ENCODE results near the gene GCN1. TPM values are rescaled to one million over a fixed set of nuclear protein-coding genes. Genes with fewer than 3 reads are reported as not detected.

Gene GCN1
- total and polyA plus RNA-seq, 7 experiments from 2014 or later = 20.3 to 142 (median 122) TPM

GRCh38 chr12:120092551-120093335, 101.8 kb downstream of the GCN1 start:
- Mint-ChIP-seq H3K9me3 (peaks cover 0 to 2% (median 0%) of the 10 kb centered on the region in 11 donors), H3K4me1 (peaks cover 0 to 10% (median 7%) of the 10 kb centered on the region in 7 donors), H3K36me3 (peaks cover 0 to 9% (median 5%) of the 10 kb centered on the region in 5 donors), H3K27ac (peak overlapping the region in 3 of 9 donors; percentile 17 to 80 (median 70)), H3K27me3 (no peaks in the 10 kb centered on the region), H3K4me3 (no peak overlapping the region)
- no peak overlapping the region for H3K27ac ChIP-seq (ENCODE audit: low read depth, low read length)
- ChIA-PET CTCF (no interaction called here), POLR2A (no interaction called here)
- H3K27me3 ChIP-seq (ENCODE audit: control insufficient read depth in 2 of 2, insufficient read depth in 2 of 2, low read length in 2 of 2) = no peaks in the 10 kb centered on the region
- no peaks in the 10 kb centered on the region for H3K9me3 ChIP-seq (ENCODE audit: control insufficient read depth in 2 of 3, low read length in 3 of 3)
- no peak for DNase-seq
- H3K4me1 ChIP-seq (ENCODE audit: control insufficient read depth in 2 of 2, insufficient read depth in 2 of 2, low read length in 2 of 2) = no peaks in the 10 kb centered on the region
- no peak overlapping the region for H3K4me3 ChIP-seq (ENCODE audit: low read length)
- peaks cover 0 to 72% (median 0%) of the 10 kb centered on the region in 3 experiments for H3K36me3 ChIP-seq (ENCODE audit: control insufficient read depth in 2 of 3, insufficient read depth in 3 of 3, low read length in 3 of 3)
- peak; percentile 26 for ATAC-seq
- intact Hi-C loops (cut with micrococcal nuclease) = no loop called here

DNA sequence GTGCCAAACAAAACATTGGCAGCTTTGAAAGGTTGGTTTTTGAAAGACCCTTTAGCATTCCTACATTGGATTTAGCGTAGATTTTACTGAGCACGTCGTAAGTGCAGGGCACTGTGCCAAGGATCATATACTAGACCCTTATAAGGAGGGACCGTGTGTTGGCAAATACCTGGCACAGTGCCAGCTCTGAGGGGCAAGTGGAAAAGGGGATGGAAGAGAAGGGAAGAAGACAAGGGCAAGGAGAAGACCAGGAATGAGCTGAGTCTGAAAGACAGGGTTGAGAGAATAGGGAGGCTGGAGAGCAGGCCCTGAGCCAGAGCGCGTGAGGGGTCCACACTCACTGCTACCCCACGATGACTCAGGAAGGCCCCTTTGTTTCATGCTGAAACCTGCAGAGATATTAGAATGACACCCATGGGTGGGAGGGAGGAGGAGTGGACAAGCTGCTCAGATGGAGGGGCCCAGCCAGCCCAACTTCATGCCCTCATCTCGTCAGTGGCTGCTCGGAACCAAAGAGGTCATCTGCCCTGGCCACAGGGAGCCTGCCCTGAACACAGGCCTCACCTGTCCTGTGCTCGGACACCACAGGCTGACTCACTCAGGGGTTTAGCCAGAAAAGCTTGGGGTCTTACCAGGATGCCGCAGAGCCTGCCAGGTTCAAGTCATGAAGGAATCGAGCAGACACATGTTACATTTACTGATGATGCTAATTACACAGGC, 103.0 kb downstream of the GCN1 start:
- Histone ChIP-seq H3K27me3 (ENCODE audit: control insufficient read depth in 2 of 2, insufficient read depth in 2 of 2, low read length in 2 of 2) (no peaks in the 10 kb centered on the region), H3K36me3 (ENCODE audit: control insufficient read depth in 2 of 3, insufficient read depth in 3 of 3, low read length in 3 of 3) (peaks cover 0 to 60% (median 0%) of the 10 kb centered on the region in 3 experiments), H3K4me3 (ENCODE audit: low read length) (no peak overlapping the region), H3K27ac (ENCODE audit: low read depth, low read length) (no peak overlapping the region), H3K9me3 (ENCODE audit: control insufficient read depth in 2 of 3, low read length in 3 of 3) (no peaks in the 10 kb centered on the region), H3K4me1 (ENCODE audit: control insufficient read depth in 2 of 2, insufficient read depth in 2 of 2, low read length in 2 of 2) (peaks cover 5 to 8% of the 10 kb centered on the region in 2 donors)
- Mint-ChIP-seq H3K27ac (peak overlapping the region in 8 of 9 donors; percentile 7 to 89 (median 40)), H3K4me3 (no peak overlapping the region), H3K9me3 (peaks cover 0 to 2% (median 0%) of the 10 kb centered on the region in 11 donors), H3K4me1 (peaks cover 4 to 21% (median 16%) of the 10 kb centered on the region in 7 donors), H3K36me3 (peaks cover 0 to 10% (median 5%) of the 10 kb centered on the region in 5 donors), H3K27me3 (peaks cover 0 to 3% (median 0%) of the 10 kb centered on the region in 5 donors)
- ChIA-PET CTCF (interaction anchor here (0.6 kb wide), 1 partner anchor 107 kb away, joined by 3 read pairs; no protein-coding TSS in a partner anchor), POLR2A (no interaction called here)
- ATAC-seq (no peak), DNase-seq (no peak)
- intact Hi-C loops (cut with micrococcal nuclease) = no loop called here

DNA sequence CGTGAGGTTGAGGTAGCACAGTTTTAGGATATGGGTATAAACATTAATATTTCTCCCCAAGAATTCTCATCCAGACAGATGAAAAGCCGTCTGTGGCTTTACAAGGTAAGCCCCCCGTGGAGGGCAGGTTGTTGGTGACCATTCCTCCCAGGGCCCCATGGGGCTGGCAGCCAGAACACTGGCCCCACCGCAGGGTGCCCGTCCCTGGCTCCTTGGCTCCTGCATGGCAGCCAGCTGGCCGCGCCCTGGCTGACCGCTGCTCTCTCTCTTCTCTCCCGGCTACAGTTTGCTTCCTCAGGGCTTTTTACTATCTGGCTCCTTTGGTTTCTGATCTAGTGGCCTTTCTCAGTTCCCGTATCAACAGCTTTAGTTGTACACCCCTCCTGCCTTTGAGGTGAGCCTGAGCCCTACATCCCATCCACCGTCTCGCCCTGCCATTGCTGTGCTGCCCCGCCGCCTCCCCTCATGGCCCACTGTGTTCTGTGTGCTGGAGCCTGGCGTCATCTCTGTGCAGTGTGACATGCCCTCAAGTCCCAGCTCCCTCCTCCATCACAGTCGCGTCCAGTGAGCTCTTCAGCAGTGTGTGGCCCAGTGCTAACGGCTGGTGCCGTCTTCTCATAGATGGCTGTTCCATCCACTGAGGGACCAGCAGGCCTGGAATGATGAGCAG, 103.8 kb downstream of the GCN1 start:
- no peaks in the 10 kb centered on the region for H3K9me3 ChIP-seq (ENCODE audit: control insufficient read depth in 2 of 3, low read length in 3 of 3)
- no peak overlapping the region for H3K4me3 ChIP-seq (ENCODE audit: low read length)
- H3K9me3 Mint-ChIP-seq = peaks cover 0 to 2% (median 0%) of the 10 kb centered on the region in 11 donors
- H3K4me3 Mint-ChIP-seq = no peak overlapping the region
- H3K36me3 ChIP-seq (ENCODE audit: control insufficient read depth in 2 of 3, insufficient read depth in 3 of 3, low read length in 3 of 3) = peaks cover 0 to 52% (median 0%) of the 10 kb centered on the region in 3 experiments
- DNase-seq (no peak), ATAC-seq (no peak)
- peak overlapping the region in 6 of 9 donors; percentile 7 to 89 (median 45) for H3K27ac Mint-ChIP-seq
- ChIA-PET POLR2A (interaction anchor here (1.1 kb wide), 1 partner anchor 104 kb away, joined by 3 read pairs; no protein-coding TSS in a partner anchor), CTCF (interaction anchor here (0.6 kb wide), 1 partner anchor 106 kb away, joined by 3 read pairs; no protein-coding TSS in a partner anchor)
- peaks cover 0 to 3% (median 0%) of the 10 kb centered on the region in 5 donors for H3K27me3 Mint-ChIP-seq
- H3K4me1 ChIP-seq (ENCODE audit: control insufficient read depth in 2 of 2, insufficient read depth in 2 of 2, low read length in 2 of 2) = peaks cover 5 to 8% of the 10 kb centered on the region in 2 donors
- intact Hi-C loops (cut with micrococcal nuclease) = no loop called here
- peaks cover 0 to 10% (median 5%) of the 10 kb centered on the region in 5 donors for H3K36me3 Mint-ChIP-seq
- H3K4me1 Mint-ChIP-seq = peaks cover 5 to 26% (median 16%) of the 10 kb centered on the region in 7 donors
- no peaks in the 10 kb centered on the region for H3K27me3 ChIP-seq (ENCODE audit: control insufficient read depth in 2 of 2, insufficient read depth in 2 of 2, low read length in 2 of 2)
- H3K27ac ChIP-seq (ENCODE audit: low read depth, low read length) = no peak overlapping the region

DNA sequence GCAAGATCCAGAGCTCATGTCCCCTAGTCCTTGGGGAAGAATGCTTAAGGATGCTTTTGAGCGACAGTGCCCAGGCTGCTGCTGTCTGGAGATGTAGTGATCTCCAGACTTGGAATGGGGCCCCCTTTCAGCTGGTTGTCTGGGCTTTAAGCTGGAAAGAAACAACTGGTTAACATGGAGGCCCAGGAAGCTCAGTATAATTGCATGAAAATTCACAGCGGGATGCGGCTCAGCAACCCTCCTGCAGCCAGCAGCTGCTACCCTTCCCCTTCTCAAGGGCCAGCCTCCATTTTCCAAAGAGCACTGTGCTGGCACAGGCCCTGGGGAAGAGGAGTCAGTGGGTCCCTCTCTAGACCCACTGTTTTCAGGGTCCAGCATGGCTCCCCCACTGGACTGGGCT, 104.3 kb downstream of the GCN1 start:
- H3K36me3 ChIP-seq (ENCODE audit: control insufficient read depth in 2 of 3, insufficient read depth in 3 of 3, low read length in 3 of 3) = peaks cover 0 to 48% (median 0%) of the 10 kb centered on the region in 3 experiments
- H3K9me3 Mint-ChIP-seq = peaks cover 0 to 2% (median 0%) of the 10 kb centered on the region in 11 donors
- H3K4me3 Mint-ChIP-seq = no peak overlapping the region
- H3K27ac Mint-ChIP-seq = no peak overlapping the region
- no peak overlapping the region for H3K4me3 ChIP-seq (ENCODE audit: low read length)
- peaks cover 0 to 12% (median 5%) of the 10 kb centered on the region in 5 donors for H3K36me3 Mint-ChIP-seq
- no peak overlapping the region for H3K27ac ChIP-seq (ENCODE audit: low read depth, low read length)
- H3K4me1 Mint-ChIP-seq = peaks cover 5 to 32% (median 16%) of the 10 kb centered on the region in 7 donors
- intact Hi-C loops (cut with micrococcal nuclease) = no loop called here
- ChIA-PET CTCF (interaction anchor here (0.5 kb wide), 1 partner anchor 161 kb away, joined by 3 read pairs; no protein-coding TSS in a partner anchor), POLR2A (interaction anchor here (1.0 to 1.1 kb wide), 2 partner anchors 10 to 103 kb away, joined by 3 read pairs; no protein-coding TSS in a partner anchor)
- no peak for DNase-seq
- H3K27me3 Mint-ChIP-seq = peaks cover 0 to 3% (median 0%) of the 10 kb centered on the region in 5 donors
- ATAC-seq = no peak
- no peaks in the 10 kb centered on the region for H3K9me3 ChIP-seq (ENCODE audit: control insufficient read depth in 2 of 3, low read length in 3 of 3)
- H3K27me3 ChIP-seq (ENCODE audit: control insufficient read depth in 2 of 2, insufficient read depth in 2 of 2, low read length in 2 of 2) = no peaks in the 10 kb centered on the region
- H3K4me1 ChIP-seq (ENCODE audit: control insufficient read depth in 2 of 2, insufficient read depth in 2 of 2, low read length in 2 of 2) = peaks cover 5 to 8% of the 10 kb centered on the region in 2 donors

DNA sequence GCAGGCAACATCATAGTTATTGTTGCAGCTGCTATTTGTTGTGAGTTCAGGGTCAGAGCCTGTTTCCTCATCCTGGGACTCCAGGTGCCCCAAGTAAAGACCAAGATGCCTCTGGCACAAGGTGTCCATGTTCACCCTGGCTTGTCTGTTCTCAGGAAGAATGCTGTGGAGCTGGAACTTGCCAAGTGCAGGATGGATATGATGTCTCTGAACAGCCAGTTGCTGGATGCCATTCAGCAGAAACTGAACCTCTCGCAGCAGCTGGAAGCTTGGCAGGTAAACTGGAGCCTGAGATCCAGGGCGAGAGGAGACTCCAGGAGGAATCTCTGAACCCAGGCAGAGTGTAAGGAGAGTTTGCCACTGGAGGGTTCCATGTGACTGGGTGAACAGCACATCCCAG, 104.7 kb downstream of the GCN1 start:
- CTCF ChIA-PET = interaction anchor here (0.5 kb wide), 1 partner anchor 161 kb away, joined by 3 read pairs; no protein-coding TSS in a partner anchor
- ATAC-seq (no peak), DNase-seq (no peak)
- Mint-ChIP-seq H3K27ac (no peak overlapping the region), H3K4me1 (peaks cover 5 to 36% (median 16%) of the 10 kb centered on the region in 7 donors), H3K27me3 (peaks cover 0 to 3% (median 0%) of the 10 kb centered on the region in 5 donors), H3K9me3 (peaks cover 0 to 2% (median 0%) of the 10 kb centered on the region in 11 donors), H3K4me3 (no peak overlapping the region), H3K36me3 (peaks cover 2 to 13% (median 7%) of the 10 kb centered on the region in 5 donors)
- Histone ChIP-seq H3K27me3 (ENCODE audit: control insufficient read depth in 2 of 2, insufficient read depth in 2 of 2, low read length in 2 of 2) (no peaks in the 10 kb centered on the region), H3K36me3 (ENCODE audit: control insufficient read depth in 2 of 3, insufficient read depth in 3 of 3, low read length in 3 of 3) (peaks cover 0 to 50% (median 0%) of the 10 kb centered on the region in 3 experiments), H3K27ac (ENCODE audit: low read depth, low read length) (no peak overlapping the region), H3K9me3 (ENCODE audit: control insufficient read depth in 2 of 3, low read length in 3 of 3) (no peaks in the 10 kb centered on the region), H3K4me3 (ENCODE audit: low read length) (no peak overlapping the region), H3K4me1 (ENCODE audit: control insufficient read depth in 2 of 2, insufficient read depth in 2 of 2, low read length in 2 of 2) (peaks cover 5 to 8% of the 10 kb centered on the region in 2 donors)
- POLR2A ChIA-PET = interaction anchor here (1.0 to 1.1 kb wide), 2 partner anchors 9 to 103 kb away, joined by 3 read pairs; no protein-coding TSS in a partner anchor
- intact Hi-C loops (cut with micrococcal nuclease) = loop anchor here in 1 of 2 donors (5.0 kb wide), 2 partner anchors 422 to 928 kb away; partner anchors contain the start of genes C12orf43 and PRKAB1
